T-helper 1 cell (primary cell): ENCODE measurements around the gene ZC3H4.
"Not testable (repeated sequence)": the region's sequence is repeated elsewhere in the genome, so short reads cannot be mapped to it uniquely, and the experiment has no call there.

ENCODE experiments used
- DNase-seq, 5 donors: peaks; one replicate each; pipeline ENCODE4 v3.0.0-alpha.2; 2012 to 2020
- total RNA-seq, 4 donors: gene quantifications; one replicate each; lab custom pipeline; 2026; lab: John Stamatoyannopoulos, UW

ZC3H4 gene
- total RNA-seq = 66.5 to 99.1 (median 81.6) reads per million in 4 donors

DNA sequence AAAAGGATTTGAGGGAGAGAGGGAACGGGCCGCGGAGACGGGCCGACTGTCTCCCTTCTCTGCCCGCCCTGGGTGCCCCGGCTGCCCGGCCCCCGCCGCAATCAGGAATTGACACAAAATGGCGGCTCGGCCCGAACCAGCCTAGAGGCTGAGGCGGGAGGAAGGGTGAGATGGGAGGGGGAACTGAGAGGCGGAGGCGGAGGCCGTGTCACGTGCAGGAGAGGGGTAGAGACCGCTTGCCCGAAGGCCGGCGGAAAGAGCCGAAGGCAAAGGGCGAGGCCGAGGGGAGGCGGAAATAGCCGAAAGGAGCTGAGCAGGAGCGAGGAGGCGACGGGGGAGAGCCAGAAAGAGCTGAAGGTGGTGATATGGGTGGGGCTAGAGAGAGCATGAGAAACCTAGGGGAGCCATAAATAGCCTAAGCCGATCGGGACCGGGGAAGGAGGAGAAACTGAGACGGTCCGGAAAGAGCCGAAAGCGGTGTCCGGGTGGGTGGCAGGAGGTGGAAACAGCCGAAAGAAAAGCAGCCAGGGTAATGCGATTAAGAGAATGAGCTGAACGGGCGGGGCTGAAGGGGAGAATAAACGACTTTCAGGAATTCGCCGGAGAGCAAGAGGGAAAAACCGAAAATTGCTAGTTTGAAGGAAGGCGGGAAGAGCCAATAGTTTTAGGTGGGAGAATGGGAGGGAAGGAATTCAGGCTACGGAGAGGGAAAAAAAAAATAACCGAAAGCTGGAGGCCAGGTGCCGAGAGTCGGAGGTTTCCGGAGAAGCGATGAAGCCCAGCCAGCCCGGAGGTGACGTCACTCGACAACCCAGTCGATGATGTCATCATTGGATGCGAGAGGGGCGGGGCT, at the start of gene ZC3H4:
Gene ZC3H4 (minus strand): TSS at position 780 of the 853 bp plus-strand sequence. CDS start 1,192 bp downstream, outside the sequence.
- DNase-seq = peak; percentile 99 to 100 (median 99)

DNA sequence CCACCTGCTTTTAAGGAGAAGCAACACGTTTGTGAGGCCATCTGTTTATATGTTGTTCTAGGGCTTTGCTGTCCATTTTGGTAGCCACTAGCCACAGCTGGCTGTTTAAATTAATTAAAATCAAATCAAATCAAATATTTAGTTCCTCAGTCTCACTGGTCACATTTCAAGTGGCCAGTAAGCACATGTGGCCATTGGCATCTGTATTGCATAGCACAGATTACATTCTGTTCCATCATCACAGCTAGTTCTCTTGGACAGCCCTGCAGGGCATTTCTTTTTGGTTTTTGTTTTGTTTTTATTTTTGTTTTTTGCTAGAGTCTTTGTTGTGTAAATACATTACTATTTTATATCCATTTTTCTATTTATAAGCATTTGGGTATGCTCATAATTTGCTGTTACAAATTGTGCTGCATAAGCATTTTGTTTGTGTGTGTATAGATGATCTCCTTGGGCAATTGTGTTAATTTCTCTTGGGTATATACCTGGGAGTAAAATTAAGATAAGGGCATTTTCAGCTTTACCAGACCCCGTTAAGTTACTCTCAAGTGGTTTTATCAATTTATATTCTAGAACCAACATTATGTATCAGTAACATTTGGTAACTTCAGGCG, 48.4 kb upstream of the ZC3H4 start:
- DNase-seq = no peak

DNA sequence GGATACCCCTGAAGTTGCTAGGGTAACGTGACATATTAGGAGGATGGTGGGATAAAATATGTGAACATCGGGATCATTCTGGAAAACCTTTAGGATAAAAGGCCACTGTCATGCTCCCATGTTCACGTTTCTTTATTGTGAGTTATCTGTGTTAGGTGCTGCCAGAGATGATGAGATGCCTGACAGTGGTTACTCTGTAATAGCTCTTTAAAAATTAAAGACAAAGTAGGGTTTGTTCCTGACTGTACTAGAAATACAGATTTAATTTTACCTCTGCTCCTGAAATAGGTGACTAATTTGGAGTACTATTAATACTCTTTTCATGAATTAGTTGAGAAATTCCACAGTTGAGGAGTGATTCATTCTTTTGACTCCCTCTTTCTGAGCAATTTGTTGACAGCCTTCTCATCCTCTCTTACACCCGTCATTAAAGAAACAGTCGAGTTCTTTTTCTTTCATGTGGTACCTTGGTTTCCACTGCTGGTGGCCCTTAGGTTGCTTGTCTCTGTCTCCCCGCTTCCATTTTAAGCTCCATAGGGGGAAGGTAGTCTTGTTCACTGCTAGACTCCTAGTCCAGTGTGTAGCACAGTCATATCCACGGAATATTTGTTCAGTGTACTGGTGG, 45.4 kb upstream of the ZC3H4 start:
- peak in 4 of 5 donors; percentile 21 to 45 (median 28) for DNase-seq

DNA sequence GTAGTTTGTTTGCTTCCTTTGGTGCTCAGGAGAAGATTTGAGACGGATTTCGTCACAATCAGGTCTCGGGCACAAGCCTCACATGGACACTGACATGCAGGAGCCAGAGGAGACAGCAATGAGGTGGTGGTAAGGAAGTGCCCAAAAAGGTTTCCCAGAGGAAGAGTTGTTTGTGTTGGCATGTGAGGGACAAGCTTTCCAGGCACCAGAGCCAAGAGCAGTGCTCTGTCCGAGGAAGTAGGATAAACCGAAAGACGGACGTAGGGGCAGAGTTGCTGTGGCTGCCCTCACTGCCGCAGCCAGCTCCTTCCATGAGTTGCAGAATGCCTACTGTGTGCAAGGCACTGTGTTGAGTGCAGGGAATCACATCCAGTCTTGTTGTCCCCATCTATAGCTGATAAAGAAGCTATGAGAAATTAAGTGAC, 44.8 kb upstream of the ZC3H4 start:
- no peak for DNase-seq

DNA sequence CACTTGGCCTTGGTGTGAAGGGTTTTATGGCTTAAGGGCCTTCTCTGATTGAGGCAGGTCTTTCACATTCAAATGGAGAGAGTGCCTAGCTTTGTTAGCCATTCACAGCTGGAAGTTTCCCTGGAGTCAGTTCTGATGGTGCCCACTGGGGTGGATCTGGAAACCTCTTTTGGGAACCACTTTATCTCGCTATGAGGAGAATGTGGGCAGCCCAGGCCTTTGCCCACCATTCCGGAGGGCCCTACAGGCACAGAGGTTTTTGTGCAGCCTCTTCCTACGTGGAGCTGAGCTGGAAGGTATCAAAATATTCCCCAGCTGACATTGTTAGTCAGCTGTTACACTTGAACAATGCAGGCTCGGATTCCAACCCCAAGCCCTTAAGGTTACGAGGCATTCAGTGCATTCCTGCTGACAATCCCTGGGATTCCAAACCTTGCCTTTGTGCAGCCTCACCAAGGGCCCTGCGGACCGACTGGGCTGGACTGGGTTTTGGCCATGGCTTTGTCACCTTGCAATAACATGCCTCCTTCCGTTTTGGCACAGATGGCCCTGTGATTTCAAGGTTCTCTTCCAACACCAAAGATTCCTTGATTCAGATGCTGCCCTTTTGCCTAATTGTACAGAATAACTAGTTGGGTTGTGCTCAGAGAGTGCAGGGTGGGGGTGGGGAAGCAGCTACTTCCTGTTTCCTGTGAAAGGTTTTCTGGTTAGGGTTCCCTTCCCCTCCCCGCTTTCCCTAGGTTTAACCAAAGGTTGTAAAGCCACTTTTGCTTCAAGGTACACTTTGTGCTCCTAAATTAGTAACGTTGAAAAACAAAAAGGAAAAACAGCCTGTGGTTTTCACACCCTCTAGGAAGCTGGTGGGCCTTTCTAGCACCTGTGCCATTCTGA, 44.1 kb upstream of the ZC3H4 start:
- DNase-seq = peak in 3 of 5 donors; percentile 19 to 42 (median 31)

DNA sequence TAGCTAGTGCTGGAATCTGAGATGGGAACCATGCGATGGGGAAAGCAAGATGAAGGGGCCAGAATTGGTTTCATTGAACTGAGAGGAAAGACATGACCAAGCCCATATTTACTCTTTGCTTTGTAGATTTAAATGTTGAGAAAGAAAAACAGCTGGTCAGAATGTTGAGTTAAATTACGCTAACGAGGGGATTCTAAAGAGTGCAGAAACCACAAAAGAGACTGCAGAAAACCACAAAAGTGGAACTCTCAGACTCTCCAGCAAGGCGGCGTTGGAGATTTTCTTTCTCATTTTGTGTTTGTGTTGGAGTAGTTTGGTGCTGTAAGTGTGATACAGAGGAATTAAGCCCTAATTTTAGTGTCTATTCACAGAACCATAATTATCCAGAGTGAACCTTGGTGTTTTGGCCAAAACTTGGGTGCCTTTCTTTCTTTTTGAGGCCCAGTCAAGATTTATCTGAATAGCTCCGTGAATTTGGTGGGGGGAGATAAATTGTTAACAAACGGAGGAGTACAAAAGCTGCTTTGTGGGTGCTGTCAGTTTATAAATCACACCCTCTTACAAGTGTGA, 43.4 kb upstream of the ZC3H4 start:
- DNase-seq = peak in 1 of 5 donors; percentile 45

DNA sequence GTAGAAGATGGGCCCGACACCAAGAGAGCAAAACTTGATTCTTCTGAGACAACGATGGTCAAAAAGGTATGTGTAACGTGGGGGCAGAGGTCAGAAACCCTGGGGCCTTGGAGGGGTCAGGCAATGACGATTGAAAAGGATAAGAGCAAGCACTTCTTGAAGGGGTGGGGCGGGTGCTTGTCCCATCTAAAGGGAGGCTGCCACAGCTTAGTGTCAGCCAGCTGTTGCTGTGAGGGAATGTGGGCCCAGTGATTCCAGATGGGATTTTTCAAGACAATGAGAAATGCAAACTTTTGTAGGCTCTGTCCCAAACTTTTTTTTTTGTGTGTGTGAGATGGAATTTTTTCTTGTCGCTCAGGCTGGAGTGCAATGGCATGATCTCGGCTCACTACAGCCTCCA, 41.6 kb upstream of the ZC3H4 start:
- DNase-seq = no peak

DNA sequence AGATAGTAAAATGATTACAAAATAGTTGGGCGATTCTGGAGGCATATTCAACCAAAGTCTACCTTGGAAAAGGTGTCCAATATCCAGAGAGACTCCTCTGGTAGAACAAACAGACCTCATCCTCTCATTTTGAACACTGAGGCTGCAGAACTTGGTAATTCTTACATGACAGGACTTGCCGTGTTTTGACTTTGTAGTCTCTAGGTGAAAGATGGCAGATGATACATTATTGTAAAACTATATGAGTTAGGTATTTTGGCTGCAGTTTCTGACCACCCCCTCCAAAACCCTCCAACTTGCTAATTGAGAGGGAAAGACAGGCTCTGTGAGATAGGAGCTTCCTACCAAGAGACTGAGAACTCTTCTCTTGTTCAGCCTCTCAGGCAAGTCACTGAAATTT, 39.7 kb upstream of the ZC3H4 start:
- no peak for DNase-seq

DNA sequence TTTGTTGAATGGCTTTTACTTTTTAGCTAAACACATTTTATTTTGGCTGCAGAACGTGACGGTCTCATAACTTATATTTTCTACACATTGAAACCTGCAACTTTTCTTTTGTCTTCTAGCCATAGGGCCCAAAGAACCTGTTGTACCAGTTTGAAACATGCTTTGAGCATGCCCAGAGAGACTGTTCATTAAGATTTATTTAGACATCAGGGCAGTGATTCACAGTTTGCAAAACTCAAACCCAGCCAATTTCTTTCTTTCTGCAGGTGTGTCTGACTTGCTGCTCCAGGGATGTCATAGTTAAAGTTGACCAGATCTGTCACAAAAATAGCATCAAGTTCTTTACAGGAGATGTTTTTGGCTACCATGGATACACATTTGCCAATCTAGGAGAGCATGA, 39.1 kb upstream of the ZC3H4 start:
- DNase-seq = no peak

DNA sequence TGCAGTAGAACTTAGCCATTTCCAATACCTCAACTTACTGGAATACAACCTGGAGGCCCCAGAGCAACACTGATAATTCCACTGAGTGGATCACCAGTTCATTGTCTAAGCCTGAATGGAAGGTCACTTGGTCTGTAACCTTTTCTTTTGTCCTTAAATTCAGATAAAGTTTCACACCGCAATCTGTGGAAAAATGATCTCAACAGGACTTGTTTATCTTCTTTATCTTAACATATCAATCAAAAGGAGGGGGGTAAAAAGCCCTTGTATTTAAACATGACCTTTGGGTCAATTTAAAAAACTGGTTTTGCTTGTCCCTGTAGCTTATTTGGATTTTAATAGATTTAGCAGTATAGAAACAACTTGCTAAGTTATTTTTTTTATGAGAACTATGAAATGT, 38.6 kb upstream of the ZC3H4 start:
- no peak for DNase-seq

DNA sequence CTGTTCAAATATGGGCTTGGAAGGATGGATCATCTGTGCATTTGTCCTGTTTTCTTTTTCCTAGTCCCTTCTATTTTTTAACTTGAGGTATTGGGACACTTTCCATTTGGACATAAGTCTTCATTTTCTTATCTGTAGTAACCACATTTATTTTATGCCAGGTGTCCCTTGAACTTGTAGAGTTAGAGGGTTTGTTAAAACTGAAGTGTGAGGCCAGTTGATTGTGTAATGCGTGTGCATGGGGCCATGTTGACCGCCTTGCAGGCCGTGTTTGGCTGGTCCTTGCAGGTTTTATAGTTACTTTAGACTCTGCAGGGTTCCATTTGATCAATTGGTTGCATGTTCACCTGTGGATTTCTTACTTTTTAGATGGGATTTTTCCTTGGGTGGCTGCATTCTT, 38.1 kb upstream of the ZC3H4 start:
- DNase-seq = no peak

DNA sequence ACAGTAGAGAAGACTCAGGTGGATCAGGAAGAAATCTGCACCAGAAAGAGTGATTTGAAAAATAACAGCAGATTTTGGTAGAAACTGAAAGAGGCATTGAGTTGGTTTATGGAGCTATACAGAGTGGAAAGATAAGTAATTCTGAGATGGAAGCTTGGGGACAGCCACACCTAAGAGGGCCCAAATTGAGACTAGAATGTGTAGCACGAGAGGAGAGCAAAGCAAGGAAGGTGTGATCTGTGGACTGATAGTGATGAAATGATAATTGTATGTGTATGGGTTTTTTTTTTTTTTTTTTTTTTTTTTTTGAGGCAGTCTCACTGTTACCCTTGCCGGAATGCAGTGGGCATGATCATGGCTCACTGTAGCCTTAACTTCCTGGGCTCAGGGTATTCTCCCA, 33.3 kb upstream of the ZC3H4 start:
- DNase-seq = no peak

DNA sequence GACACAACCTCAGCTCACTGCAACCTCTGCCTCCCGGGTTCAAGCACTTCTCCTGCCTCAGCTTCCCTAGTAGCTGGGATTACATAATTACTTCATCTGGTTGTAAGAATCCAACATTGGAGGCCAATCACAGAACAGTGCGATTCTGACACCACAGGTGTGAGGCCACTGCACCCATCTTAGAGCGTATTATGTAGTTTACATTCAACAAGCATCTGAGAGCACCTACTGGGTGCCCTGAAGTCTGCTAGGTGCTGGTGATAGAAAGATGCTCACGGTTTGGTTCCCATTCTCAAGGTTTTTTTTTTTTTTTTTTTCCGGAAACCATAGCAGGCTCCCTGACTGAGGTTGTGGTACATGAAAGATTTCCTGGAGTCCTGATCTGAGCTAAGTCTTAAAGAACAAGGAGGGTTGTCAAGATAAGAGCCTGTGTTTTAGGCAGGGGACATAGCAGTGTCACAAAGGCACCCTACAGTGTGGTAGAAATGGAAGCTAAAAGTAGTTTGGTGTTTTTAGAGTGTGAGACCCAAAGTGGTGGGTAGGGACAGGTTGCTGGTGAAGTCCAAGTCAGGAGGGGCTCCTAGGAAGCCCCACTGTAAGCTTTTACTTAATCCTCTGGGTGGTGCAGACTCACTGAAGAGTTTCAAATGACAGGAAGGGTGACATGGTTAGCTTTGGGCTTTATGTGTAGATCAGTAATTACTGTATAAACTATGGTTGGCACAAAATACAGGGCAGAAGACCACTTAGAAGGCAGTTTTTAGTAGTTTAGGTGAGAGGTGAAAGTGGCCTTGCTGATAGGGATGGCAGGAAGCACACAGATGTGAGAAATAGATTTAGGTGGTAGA, 32.3 kb upstream of the ZC3H4 start:
- DNase-seq = peak in 1 of 5 donors; percentile 19

DNA sequence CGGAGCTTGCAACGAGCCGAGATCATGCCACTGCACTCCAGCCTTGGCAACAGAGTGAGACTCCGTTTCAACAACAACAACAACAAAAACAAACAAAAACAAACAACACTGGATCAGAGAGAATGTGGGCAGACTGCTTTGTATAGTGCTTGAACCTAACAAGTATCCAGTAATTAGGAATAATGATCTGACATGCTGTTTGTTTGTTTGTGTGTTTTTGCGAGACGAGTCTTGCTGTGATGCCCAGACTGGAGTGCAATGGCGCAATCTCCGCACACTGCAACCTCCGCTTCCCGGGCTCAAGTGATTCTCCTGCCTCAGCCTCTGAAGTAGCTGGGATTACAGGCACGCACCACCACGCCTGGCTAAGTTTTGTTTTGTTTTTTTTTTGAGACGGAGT, 31.1 kb upstream of the ZC3H4 start:
- DNase-seq = no peak

DNA sequence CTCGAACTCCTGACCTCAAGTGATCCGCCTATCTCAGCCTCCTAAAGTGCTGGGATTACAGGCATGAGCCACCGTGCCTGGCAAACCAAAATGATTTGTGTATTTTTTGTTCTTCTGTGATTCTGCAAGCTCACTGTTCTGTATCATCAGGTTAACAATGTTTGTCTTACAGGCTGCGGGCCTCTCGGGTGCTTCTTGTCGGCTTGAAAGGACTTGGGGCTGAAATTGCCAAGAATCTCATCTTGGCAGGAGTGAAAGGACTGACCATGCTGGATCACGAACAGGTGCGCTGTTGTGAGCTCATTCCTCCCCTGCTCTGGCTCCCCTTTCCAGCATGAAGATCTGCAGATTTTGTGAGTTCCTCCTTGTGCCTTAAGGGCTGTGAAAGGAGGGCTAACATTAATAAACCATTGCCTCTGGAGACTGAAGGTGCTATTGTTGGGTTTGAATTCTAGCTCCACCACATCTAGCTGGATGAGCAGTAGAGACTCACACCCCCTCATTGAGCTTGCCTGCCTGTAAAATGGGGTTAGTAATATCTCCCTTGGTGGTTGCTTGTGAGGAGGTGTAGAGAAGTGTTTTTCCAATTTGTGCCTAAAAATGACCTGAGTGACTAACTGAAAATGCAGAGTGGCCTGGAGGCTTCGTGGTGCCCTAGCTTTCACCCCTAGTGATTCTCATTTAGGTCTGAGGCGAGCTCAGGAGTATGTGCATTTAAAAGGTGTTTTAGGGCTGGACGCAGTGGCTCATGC, 29.9 kb upstream of the ZC3H4 start:
- no peak for DNase-seq

DNA sequence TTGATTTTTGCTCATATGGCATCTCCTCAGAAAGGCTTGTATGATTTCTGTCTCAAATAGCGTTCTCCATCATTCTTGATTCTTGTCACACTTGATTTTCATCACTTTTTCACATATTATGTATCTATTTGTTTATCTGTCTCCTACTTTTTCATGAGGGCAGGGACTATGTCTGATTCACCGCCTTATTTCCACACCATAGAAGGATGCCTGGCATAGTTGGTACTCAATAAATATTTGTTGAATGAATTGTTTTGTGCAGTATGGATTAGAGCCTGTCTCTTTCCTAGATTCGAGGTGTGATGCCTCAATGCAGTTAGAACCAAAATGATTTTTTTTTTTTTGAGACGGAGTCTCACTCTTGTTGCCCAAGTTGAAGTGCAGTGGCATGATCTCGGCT, 29.2 kb upstream of the ZC3H4 start:
- DNase-seq = no peak

DNA sequence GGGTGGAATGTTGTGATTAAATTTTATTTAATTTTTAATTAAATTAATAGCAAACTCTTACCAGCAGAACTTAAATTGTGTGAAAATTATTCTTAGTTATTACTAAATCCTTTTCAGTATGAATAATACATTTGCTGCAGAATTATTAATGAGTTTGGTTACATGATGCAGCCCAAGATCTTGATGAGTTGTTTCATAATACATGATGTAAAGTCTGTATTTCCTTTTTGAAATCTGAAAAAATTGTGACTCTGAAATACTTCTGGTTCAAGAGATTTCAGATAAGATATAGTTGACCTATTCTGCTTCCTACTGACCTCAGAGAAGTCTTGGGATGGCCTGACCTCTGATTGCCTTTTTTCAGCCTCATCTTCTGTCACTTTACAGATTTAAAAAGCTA, 28.1 kb upstream of the ZC3H4 start:
- no peak for DNase-seq

DNA sequence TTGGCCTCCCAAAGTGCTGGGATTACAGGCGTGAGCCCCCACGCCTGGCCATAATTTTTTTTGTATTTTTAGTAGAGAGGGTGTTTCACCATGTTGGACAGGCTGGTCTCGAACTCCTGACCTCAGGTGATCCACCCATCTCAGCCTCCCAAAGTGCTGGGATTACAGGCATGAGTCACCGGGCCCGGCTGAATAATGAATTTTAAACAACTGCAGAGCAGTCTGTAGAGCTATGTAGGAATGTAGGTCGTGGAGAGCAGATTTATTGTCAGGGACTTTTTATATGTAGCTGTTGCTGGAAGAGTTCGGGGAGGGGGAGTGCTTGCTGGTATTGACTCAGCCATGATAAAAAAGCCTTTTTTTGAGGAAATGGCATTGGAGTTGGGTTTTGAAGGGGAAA, 27.7 kb upstream of the ZC3H4 start:
- DNase-seq = not testable (repeated sequence)

DNA sequence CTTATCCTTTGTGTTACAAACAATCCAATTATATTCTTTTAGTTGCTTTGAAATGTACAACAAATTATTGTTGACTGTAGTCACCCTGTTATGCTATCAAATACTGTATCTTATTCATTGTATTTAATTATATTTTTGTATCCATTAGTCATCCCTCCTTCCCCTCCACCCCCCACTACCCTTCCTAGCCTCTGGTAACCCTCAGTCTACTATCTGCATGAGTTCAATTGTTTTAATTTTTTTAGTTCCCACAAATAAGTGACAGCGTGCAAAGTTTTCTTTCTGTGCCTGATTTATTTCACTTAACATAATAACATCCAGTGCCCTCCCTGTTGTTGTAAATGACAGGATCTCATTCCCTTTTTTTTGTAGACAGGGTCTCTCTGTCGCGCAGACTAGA, 21.6 kb upstream of the ZC3H4 start:
- DNase-seq = no peak

DNA sequence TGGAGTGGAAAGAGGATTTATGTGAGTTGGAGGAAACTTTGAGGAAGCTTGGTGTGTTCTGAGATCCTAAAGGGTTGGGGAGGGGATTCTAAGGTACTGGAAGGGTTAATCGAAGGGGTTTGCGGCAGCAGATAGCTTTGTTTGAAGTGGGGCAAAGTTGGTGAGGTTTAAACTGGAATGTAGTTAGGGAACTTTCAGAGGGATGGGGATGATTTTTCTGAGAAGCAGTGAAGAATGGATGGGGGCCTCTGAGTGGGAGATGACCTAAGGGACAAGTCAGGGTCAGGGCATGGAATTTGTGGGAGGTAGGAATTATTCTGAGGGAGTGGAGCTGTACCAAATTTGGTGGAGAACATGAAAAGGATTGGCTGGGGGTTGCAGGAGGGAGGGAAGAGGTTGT, 21.0 kb upstream of the ZC3H4 start:
- DNase-seq = no peak
